HG02678 (cell line): ENCODE data around the gene ZACN.

ENCODE experiments used
- ATAC-seq: cut with Tn5 transposase; IDR thresholded peaks from one replicate; pipeline ENCODE4 v1.9.1; 2021; ENCODE audit warnings: mild to moderate bottlenecking, moderate library complexity; ENCODE audit not compliant: unreplicated experiment

Gene ZACN

DNA sequence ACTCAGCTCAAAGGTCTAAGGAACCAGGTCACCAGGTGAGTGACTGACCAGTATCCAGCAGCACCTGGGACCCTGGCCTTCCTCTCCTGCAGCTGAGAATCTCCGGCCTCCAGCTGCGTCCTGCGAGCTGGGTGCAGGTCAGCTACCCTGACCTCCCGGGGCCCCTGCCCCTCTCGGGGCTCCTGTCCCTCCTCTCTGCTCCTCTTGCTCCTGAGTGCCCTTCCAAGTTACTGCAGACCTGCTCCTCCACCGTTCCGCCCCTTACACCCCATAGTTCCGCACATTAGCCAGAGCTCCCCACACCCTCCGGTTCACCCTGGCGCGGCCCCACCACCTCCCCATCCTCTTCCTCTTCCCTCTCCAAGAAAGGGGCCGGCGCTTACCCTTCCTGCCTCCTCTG is 51.5 kb downstream of the ZACN start:
- no peak for ATAC-seq

DNA sequence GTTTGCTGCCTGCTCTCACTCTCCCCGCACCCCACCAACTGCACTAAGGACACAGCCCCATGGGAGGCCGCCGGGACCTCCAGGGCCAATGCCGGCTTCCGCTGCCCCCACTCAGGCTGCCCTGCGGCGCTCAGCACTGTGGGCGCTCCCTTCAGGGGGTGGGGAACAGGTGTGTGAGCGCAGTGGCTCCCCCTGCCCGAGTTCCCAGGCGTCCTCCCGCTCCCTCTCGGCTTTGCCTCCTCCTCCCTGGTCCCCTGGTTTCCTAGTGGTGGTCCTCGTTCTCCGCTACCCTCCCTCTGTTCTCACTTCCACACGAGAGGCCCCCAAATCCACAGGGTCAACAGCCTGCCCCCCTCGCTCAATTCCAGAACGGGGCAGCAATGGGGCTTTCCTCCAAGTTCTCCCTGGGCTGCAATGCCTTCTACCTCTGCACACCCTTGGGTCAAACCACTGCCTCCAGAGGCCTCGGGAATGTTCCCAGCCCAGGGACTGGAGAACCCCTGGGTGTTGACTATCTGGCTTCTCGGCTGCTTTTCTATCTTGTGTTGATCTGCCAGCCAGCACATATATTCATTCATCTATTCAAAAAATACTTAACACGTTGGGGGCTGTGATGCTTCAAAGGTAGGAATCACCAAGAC is 52.2 kb downstream of the ZACN start:
- ATAC-seq = no peak

DNA sequence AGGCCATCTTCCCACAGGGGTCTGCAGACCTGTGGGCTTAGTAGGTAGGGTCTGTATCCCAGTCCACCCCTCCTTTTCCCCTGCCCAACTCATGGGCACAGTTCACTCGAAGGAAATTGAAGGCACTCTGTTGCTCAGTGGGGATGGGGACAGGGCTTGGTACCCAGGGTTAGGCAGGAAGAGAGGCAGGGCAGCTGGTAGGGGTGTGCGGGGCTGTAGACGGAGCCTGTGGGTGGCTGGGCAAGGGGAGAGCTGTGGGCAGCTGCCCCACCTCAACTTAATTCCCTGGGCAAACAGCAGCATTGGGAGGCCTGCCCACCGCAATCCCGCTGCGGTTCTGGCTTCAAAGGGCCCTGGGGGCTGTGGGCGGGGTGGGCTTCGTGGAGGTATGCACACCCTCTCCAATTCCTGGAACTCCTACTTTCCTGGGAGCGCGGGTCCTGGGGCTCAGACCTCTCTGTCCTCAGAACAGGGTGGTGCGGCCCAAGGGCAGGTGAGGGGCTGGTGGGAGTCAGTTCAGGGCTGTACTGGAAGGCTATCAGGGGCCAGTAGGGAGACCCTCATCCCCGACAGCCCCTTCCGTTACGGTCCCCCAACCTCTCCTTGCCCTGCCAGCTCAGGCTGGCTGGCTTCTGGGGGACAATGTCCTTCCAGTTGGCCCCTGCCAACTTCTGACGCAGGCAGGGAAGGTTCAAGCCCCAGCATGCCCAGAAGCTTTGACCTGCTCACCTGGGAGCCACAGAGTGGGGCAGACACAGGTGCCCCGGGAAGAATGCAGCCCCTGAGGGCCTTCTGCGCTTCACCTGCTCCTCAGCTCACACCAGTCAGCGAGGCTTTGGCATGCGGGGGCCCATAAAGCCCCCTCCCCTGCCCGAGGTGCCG is 53.0 kb downstream of the ZACN start:
- ATAC-seq = no peak
